Activated naive CD8-positive, alpha-beta T cell treated with anti-CD3 and anti-CD28 coated beads, Interleukin-2, amount 50 U/mL, for 16 hours (primary cell): ENCODE results near the gene CLEC4C.
"Not testable (repeated sequence)": the region's sequence is repeated elsewhere in the genome, so short reads cannot be mapped to it uniquely, and the experiment has no call there.

Experiments used
- DNase-seq: peaks from one replicate; pipeline ENCODE4 v3.0.0-alpha.2; 2020; ENCODE audit warnings: low read depth, low spot score

Gene CLEC4C, protein sequence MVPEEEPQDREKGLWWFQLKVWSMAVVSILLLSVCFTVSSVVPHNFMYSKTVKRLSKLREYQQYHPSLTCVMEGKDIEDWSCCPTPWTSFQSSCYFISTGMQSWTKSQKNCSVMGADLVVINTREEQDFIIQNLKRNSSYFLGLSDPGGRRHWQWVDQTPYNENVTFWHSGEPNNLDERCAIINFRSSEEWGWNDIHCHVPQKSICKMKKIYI

DNA sequence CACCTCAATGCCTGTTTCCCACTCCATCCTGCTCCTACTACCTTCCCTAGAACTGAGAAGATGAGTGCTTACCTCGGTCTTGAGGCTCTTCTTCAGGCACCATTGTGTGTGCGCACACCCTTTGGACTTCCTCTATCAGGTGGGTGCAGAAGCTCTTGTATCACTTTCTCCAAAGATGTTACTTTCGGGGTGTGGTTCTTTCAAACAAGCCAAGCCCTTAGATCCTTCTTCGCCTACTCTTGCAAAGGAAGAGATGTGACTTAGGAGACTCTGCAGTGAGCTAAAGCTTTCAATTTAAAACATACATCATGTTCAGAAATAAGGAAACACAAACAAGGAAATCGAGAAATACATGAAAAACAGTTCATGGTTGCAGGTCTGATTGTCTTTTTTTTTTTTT is at the start of gene CLEC4C:
CLEC4C (minus strand) TSS at position 130 of the 400 bp plus-strand sequence; CDS start at position 103, 27 bp downstream.
- DNase-seq: no peak

- DNase-seq: no peak
Observed at GRCh38 chr12:7793211-7793610, 46.0 kb upstream of the CLEC4C start.

GRCh38 chr12:7788884-7789528 is 41.8 kb upstream of the CLEC4C start, which contains the start of gene NANOG:
Gene NANOG, plus strand, starts transcription at chr12:7789402. Its CDS starts 213 bp downstream, at chr12:7789615.
- not testable (repeated sequence) for DNase-seq

DNA sequence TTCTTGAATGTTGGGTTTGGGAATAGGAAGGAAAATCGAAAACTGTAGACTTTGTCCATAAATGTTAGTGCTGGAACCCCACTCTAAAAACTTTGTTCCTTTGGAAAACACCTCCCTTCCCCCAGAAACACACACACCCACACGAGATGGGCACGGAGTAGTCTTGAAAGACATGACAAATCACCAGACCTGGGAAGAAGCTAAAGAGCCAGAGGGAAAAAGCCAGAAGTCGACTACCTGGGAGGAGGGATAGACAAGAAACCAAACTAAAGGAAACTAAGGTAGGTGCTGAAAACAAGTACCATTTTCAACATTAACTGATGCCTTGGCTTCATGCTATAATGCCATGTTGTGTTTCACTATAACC is 41.1 kb upstream of the CLEC4C start:
- no peak for DNase-seq

- DNase-seq: no peak
Observed at GRCh38 chr12:7787574-7788293, 40.6 kb upstream of the CLEC4C start.

DNA sequence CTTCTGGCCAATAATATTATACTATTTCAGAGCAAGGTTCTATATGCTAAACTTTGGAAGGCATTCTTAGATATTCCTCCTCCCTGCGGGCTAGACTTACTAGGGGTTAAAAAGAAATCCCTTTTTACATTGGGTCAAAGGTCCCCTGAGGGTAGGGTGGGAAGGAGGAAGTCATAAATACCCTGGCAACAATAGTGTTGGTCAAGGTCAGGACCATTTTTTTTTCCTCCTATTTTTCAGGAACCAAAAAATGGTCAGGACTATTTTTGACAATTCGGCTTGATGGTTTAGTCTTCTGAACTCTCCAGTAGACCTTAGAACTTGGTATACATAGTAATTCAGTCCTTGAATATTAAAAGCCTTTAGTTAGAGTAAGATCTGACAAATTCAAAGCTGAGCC is 37.5 kb upstream of the CLEC4C start:
- DNase-seq: no peak

- not testable (repeated sequence) for DNase-seq
Observed at GRCh38 chr12:7783433-7783832, 36.3 kb upstream of the CLEC4C start.

- no peak for DNase-seq
Observed at GRCh38 chr12:7782055-7782454, 34.9 kb upstream of the CLEC4C start.

DNA sequence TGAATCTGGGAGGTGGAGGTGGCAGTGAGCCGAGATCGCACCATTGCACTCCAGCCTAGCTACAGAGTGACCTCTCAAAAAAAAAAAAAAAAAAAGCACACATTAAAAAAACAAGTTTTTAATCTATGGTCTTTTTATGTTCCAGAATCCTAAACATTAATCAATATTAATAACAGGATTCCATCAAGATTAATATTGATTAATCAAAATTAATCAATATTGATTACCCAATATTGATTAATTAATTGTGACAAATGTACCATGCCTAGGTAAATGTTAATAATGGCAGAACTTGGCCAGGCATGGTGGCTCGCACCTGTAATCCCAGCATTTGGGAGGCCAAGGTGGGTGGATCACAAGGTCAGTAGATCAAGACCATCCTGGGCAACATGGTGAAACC is 34.1 kb upstream of the CLEC4C start:
- DNase-seq: no peak

DNA sequence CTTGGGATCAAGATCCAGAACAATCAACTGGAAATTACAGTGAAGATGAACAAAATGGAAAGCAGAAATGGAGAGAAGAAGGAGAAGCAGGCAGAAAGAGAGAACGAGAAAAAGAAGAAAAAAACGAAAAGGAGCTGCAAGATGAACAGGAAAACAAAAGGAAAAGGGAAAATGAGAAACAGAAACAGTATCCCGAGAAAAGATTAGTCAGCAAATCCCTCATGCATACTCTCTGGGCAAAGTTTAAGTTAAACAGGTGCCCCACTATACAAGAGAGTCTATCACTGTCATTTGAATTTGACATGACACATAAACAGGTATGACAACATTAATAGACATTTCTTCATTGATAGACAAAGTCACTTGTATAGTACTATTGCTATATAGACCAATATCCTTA is 22.8 kb upstream of the CLEC4C start:
- DNase-seq: no peak

GRCh38 chr12:7758766-7759140 is 11.6 kb upstream of the CLEC4C start:
- no peak for DNase-seq

DNA sequence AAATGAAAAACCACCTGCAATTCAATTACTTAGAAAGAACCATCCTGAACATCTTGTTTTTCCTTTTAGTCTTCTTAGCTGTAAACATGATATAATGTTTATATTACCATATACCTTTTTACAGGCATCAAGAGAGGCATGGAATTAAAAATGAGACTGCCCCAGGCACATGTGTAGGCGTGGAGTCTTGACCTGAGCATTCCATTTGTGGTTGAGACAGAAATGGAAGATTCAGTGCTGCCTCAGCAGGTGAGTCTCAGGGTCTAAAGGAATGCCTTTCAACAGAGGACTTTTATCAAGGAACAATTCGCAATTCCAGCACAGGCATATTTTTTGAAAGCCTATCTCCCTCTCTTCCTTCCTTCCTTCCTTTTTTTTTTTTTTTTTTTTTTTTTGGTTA is 9.8 kb upstream of the CLEC4C start:
- no peak for DNase-seq

GRCh38 chr12:7755668-7756067 is 8.5 kb upstream of the CLEC4C start:
- DNase-seq: not testable (repeated sequence)

- not testable (repeated sequence) for DNase-seq
Observed at GRCh38 chr12:7751941-7752922, 5.1 kb upstream of the CLEC4C start.

DNA sequence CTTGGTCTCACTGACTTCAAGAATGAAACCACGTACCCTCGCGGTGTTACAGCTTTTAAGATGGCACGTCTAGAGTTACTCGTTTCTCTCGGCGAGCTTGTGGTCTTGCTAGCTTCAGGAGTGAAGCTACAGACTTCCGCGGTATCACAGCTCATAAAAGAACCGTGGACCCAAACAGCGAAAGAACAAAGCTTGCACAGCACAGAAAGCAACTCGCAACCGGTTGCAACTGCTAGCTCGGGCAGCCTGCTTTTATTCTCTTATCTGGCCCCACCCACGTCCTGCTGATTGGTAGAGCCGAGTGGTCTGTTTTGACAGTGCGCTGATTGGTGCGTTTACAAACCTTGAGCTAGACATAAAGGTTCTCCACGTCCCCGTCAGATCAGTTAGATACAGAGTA is 4.2 kb upstream of the CLEC4C start:
- DNase-seq: no peak

- no peak for DNase-seq
Observed at GRCh38 chr12:7750350-7750749, 3.2 kb upstream of the CLEC4C start.

GRCh38 chr12:7749442-7749841 is 2.3 kb upstream of the CLEC4C start:
- no peak for DNase-seq

DNA sequence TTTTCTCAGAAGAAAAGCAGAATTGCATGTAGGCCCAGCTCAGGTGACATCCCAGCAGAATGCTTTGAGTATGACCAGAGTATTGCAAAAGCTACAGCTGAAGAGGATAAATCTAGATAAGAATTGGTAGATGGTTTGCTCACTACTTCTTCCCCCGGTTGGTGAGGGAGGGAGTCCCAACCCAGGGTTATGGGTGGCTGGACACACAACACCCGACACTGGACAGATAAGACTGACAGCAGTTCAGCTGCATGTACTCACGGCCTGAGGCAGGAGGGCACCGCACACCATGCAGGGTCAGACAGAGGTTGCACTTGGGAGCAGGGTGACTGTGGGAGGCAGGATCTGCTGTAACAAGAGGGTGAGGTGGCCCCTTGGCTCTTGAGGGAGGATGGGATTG is 1.7 kb upstream of the CLEC4C start:
- DNase-seq: no peak

DNA sequence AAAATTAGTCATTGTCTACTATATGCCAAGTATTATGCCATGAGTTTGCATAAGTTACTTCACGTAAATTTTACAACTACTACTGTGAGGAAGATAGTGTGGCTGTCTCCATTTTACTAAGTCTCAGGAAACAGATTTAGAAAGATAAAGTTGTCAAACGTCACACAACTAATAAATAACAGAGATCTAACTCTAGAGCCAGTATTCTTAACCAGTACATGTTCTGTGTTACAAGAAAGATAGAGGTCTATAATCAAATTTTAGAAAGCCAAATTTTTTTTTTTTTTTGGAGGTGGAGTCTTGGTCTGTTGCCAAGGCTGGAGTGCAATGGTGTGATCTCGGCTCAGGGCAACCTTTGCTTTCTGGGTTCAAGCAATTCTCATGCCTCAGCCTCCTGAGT is 14.2 kb downstream of the CLEC4C start:
- DNase-seq: no peak

- no peak for DNase-seq
Observed at GRCh38 chr12:7731486-7731885, 15.7 kb downstream of the CLEC4C start.

GRCh38 chr12:7730984-7731383 is 16.2 kb downstream of the CLEC4C start:
- DNase-seq: not testable (repeated sequence)

DNA sequence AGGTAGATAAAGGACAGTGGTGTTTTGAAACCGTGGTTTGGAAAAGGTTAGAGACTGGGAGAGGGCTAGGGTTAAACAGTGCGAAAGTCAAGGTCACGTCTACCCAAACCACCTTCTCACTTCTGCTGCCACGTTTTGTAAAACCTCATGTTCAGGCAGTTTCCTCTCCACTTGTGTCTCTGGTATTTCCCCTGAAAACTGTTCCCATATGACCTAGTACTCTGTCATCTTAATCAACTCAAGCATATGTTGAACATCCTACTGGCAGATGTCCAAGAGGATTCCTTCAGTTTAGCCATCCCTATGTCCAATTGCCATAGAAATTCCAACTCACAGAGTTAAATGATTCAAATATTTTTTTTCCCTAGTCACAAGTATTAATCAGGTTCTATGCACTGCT is 17.4 kb downstream of the CLEC4C start:
- DNase-seq: no peak
